K562 (cell line): ENCODE data around the gene B3GNT4. TPM values are rescaled to one million over a fixed set of nuclear protein-coding genes. Genes with fewer than 3 reads are reported as not detected.

Experiments
- CCAR2 ChIP-seq: fragments of 200-400 bp; formaldehyde crosslinking; IDR thresholded peaks from 2 replicates; pipeline ENCODE4 v1.6.1; 2017; ENCODE audit warnings: mild to moderate bottlenecking, low read depth, low read length
- CCNT2 ChIP-seq: IDR thresholded peaks from 2 replicates; pipeline ENCODE4 v1.6.1; 2011; ENCODE audit warnings: borderline replicate concordance, low read depth, mild to moderate bottlenecking, moderate library complexity, mixed read lengths, low read length; ENCODE audit not compliant: insufficient read length; ENCODE audit errors: extremely low read depth
- CGGBP1 ChIP-seq: fragments of 250-450 bp; sonication (Bioruptor Pico); IDR thresholded peaks from 2 replicates; pipeline ENCODE4 v1.9.0; 2021; ENCODE audit warnings: mild to moderate bottlenecking
- HLTF ChIP-seq: fragments of 450-650 bp; IDR thresholded peaks from 2 replicates; pipeline ENCODE4 v1.6.1; 2016
- MBD2 ChIP-seq: sonication (generic); IDR thresholded peaks from 2 replicates; pipeline ENCODE4 v1.6.1; 2016; ENCODE audit warnings: low read depth, borderline replicate concordance
- POLR2B ChIP-seq: fragments of 450-650 bp; IDR thresholded peaks from 2 replicates; pipeline ENCODE4 v1.6.1; 2018; ENCODE audit warnings: low read depth; ENCODE audit not compliant: partially characterized antibody
- PRDM10 ChIP-seq: fragments of 450-650 bp; IDR thresholded peaks from 2 replicates; pipeline ENCODE4 v1.6.1; 2018; ENCODE audit not compliant: partially characterized antibody
- RBM25 ChIP-seq: fragments of 200-400 bp; formaldehyde crosslinking; IDR thresholded peaks from 2 replicates; pipeline ENCODE4 v1.6.1; 2018; ENCODE audit warnings: low read length, low read depth, moderate library complexity; ENCODE audit not compliant: severe bottlenecking
- RBM39 ChIP-seq: fragments of 200-400 bp; formaldehyde crosslinking; optimal IDR thresholded peaks from 2 replicates; pipeline ENCODE3; 2018; ENCODE audit warnings: low read depth, low read length
- RNF2 ChIP-seq: sonication (generic); IDR thresholded peaks from 2 replicates; pipeline ENCODE4 v1.6.1; 2016
- ZNF184 ChIP-seq: sonication (generic); formaldehyde crosslinking; IDR thresholded peaks from 2 replicates; pipeline ENCODE4 v1.5.0; 2020; ENCODE audit warnings: missing genetic modification reagents
- ZNF449 ChIP-seq: fragments of 250-450 bp; sonication (Bioruptor Pico); IDR thresholded peaks from 2 replicates; pipeline ENCODE4 v1.8.0; 2022; ENCODE audit warnings: moderate library complexity, mild to moderate bottlenecking, inconsistent platforms
- ZNF717 ChIP-seq: fragments of 250-450 bp; sonication (Bioruptor Pico); IDR thresholded peaks from 2 replicates; pipeline ENCODE4 v1.5.0; 2021
- ZNF778 ChIP-seq: fragments of 450-650 bp; formaldehyde crosslinking; IDR thresholded peaks from 2 replicates; pipeline ENCODE4 v1.4.0; 2020; ENCODE audit warnings: mild to moderate bottlenecking, moderate library complexity
- polyA plus RNA-seq, 8 experiments: library from polyadenylated mRNA; depleted of rRNA in 4 of 8; stranded (reverse) in 5 of 8; unstranded in 3 of 8; fragments of >200 nt; fragmentation: Nextera tagmentation in 2 of 8; fragmentation: Illumina TruSeq in 1 of 8; extraction: Ambion mirVana in 2 of 8; extraction: Trizol in 1 of 8; gene quantifications; 2 replicates each; pipeline versions ENCODE4 v1.2.1 to v1.2.3, GENCODE V29; 2011 to 2014; ENCODE audit warnings: inconsistent platforms in 1 of 8, missing spikeins in 1 of 8
- total RNA-seq, 7 experiments: library from RNA; depleted of rRNA in 6 of 7; stranded (reverse); fragments of >200 nt in 6 of 7; fragmentation: Illumina TruSeq in 2 of 7; extraction: Trizol in 2 of 7; gene quantifications; 2 replicates each; pipeline versions ENCODE4 v1.2.1 to v1.2.3, GENCODE V29; 2011 to 2021; ENCODE audit warnings: low replicate concordance in 1 of 7
- TF ChIP-seq, protein P1 (sequence below): fragments of 150-350 bp; IDR thresholded peaks from 2 replicates; pipeline ENCODE4 v1.6.1; 2014; ENCODE audit warnings: low read depth, mild to moderate bottlenecking, low read length, borderline replicate concordance
- TF ChIP-seq, protein P2 (sequence below): sonication (generic); formaldehyde crosslinking; IDR thresholded peaks from 2 replicates; pipeline ENCODE4 v1.5.0; 2020; ENCODE audit warnings: missing genetic modification reagents

B3GNT4 gene
- total and polyA plus RNA-seq, 9 of the 15 experiments (the other 6 are each of a cell fraction or from before 2014, with no cell fraction given): 0.17 to 3.2 (median 1.3) TPM

DNA sequence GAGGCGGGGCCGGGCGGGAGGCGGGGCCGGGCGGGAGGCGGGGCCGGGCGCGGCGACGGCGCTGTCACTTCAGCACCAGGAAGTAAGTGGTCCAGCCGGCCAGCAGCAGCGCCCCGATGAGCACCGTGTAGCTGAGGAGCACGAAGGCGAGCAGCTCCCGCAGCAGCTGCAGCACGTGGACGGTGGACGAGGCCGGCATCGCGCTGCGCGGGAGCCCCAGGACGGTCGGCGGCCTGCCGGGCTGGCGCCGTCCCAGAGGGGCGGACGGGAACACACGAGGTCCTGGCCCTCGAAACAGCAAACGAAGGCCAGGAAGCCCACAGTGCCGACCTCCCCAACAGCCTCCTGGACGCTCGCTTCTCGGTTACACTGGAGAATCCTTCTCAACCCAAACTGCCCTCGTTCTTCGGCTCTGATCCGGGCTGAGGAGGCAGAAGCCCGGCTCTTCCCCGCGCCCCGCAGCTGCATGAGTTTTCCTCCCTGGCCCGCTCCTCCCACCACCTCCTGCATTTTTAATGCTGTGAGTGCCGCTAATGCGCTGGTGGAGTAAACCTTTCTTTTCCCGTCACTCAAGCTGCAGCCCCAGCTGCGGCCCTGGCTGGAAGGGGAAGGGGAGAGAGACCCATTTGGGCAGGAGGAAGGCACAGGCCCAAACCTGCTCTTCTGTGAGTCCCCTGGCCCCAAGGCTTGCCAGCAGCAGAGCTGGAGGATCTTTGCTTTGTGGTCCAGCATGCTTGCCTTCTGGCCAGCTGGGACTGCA is 23.0 kb downstream of the B3GNT4 start (continued):
- TF ChIP-seq, protein P1, sequence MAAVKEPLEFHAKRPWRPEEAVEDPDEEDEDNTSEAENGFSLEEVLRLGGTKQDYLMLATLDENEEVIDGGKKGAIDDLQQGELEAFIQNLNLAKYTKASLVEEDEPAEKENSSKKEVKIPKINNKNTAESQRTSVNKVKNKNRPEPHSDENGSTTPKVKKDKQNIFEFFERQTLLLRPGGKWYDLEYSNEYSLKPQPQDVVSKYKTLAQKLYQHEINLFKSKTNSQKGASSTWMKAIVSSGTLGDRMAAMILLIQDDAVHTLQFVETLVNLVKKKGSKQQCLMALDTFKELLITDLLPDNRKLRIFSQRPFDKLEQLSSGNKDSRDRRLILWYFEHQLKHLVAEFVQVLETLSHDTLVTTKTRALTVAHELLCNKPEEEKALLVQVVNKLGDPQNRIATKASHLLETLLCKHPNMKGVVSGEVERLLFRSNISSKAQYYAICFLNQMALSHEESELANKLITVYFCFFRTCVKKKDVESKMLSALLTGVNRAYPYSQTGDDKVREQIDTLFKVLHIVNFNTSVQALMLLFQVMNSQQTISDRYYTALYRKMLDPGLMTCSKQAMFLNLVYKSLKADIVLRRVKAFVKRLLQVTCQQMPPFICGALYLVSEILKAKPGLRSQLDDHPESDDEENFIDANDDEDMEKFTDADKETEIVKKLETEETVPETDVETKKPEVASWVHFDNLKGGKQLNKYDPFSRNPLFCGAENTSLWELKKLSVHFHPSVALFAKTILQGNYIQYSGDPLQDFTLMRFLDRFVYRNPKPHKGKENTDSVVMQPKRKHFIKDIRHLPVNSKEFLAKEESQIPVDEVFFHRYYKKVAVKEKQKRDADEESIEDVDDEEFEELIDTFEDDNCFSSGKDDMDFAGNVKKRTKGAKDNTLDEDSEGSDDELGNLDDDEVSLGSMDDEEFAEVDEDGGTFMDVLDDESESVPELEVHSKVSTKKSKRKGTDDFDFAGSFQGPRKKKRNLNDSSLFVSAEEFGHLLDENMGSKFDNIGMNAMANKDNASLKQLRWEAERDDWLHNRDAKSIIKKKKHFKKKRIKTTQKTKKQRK: no peak
- TF ChIP-seq POLR2B (no peak), CCAR2 (no peak), RNF2 (peak; percentile 96), RBM39 (no peak), CGGBP1 (CRISPR knock-in tag) (no peak), PRDM10 (no peak), ZNF778 (CRISPR knock-in tag) (no peak), ZNF449 (CRISPR knock-in tag) (no peak), ZNF184 (CRISPR knock-in tag) (no peak), MBD2 (no peak), CCNT2 (peak; percentile 8), HLTF (peak; percentile 48; the same call in 1 of the 2 replicates), RBM25 (no peak), ZNF717 (CRISPR knock-in tag) (no peak)
- TF ChIP-seq, protein P2, sequence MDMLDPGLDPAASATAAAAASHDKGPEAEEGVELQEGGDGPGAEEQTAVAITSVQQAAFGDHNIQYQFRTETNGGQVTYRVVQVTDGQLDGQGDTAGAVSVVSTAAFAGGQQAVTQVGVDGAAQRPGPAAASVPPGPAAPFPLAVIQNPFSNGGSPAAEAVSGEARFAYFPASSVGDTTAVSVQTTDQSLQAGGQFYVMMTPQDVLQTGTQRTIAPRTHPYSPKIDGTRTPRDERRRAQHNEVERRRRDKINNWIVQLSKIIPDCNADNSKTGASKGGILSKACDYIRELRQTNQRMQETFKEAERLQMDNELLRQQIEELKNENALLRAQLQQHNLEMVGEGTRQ (CRISPR knock-in tag): peak; percentile 68
